Airway epithelial cell (primary cell): ENCODE results near the gene CLDN3. TPM values are rescaled to one million over a fixed set of nuclear protein-coding genes. Genes with fewer than 3 reads are reported as not detected.

Experiments used
- total RNA-seq: library from RNA; depleted of rRNA; stranded (reverse); fragments of >200 nt; gene quantifications from 2 replicates; pipeline ENCODE4 v1.2.3, GENCODE V29; 2015

CLDN3 gene
- total RNA-seq = 0.28 TPM in 1 of 2 replicates, not detected in the other

GRCh38 chr7:73770002-73770859 is at the start of gene CLDN3:
TSS of gene CLDN3 (minus strand) at chr7:73770270. CDS start at chr7:73770049, 221 bp downstream.

GRCh38 chr7:73738612-73739386 is 31.3 kb downstream of the CLDN3 start, which contains the start of gene ABHD11:
TSS of gene ABHD11 (minus strand) at chr7:73738802. CDS start at chr7:73738770, 32 bp downstream.

Other genes with a start within 250 kb of the CLDN3 start
- gene BAZ1B, start 248.0 kb downstream of the CLDN3 start, total RNA-seq = 32.7 and 34.7 TPM in 2 replicates
- 38.9 and 43.7 TPM in 2 replicates for gene BCL7B, start 212.6 kb downstream of the CLDN3 start, total RNA-seq
- 27.3 and 41.6 TPM in 2 replicates for gene TBL2, start 191.7 kb downstream of the CLDN3 start, total RNA-seq
- gene MLXIPL, start 145.7 kb downstream of the CLDN3 start, total RNA-seq = 0.07 and 0.09 TPM in 2 replicates
- gene VPS37D, start 102.4 kb downstream of the CLDN3 start, total RNA-seq = 2.1 and 2.3 TPM in 2 replicates
- 2.0 and 6.1 TPM in 2 replicates for gene DNAJC30, start 86.8 kb downstream of the CLDN3 start, total RNA-seq
- 64.0 and 88.8 TPM in 2 replicates for gene BUD23, start 86.7 kb downstream of the CLDN3 start, total RNA-seq
- gene STX1A, start 50.6 kb downstream of the CLDN3 start, total RNA-seq = 6.9 and 13.1 TPM in 2 replicates
- 17.0 and 25.3 TPM in 2 replicates for gene ABHD11, start 31.5 kb downstream of the CLDN3 start, total RNA-seq
- 126 and 137 TPM in 2 replicates for gene CLDN4, start 60.7 kb upstream of the CLDN3 start, total RNA-seq
- gene METTL27, start 72.2 kb upstream of the CLDN3 start, total RNA-seq = 0.84 and 1.1 TPM in 2 replicates
- gene TMEM270, start 90.9 kb upstream of the CLDN3 start, total RNA-seq = not detected in 2 replicates